HepG2 (cell line): ENCODE results near the gene REEP6. TPM values are rescaled to one million over a fixed set of nuclear protein-coding genes. Genes with fewer than 3 reads are reported as not detected.
A peak's percentile ranks its signal among the peaks of the same experiment; 100 is the strongest.

Experiments used
- BHLHE40 ChIP-seq: IDR thresholded peaks from 2 replicates; pipeline ENCODE4 v1.6.1; 2011; ENCODE audit warnings: low read length, improper control_type of control experiment
- CEBPG ChIP-seq: IDR thresholded peaks from 2 replicates; pipeline ENCODE4 v1.6.1; 2016
- GFI1 ChIP-seq: sonication (generic); formaldehyde crosslinking; IDR thresholded peaks from 2 replicates; pipeline ENCODE4 v1.5.0; 2020; ENCODE audit warnings: missing genetic modification reagents, mild to moderate bottlenecking, borderline replicate concordance
- GMEB1 ChIP-seq: sonication (generic); formaldehyde crosslinking; IDR thresholded peaks from 2 replicates; pipeline ENCODE4 v1.5.1; 2020; ENCODE audit warnings: missing genetic modification reagents, mild to moderate bottlenecking, borderline replicate concordance
- HNRNPH1 ChIP-seq: fragments of 200-400 bp; formaldehyde crosslinking; optimal IDR thresholded peaks from 2 replicates; pipeline ENCODE3; 2017; ENCODE audit warnings: mild to moderate bottlenecking, low read depth, low read length
- KLF9 ChIP-seq: IDR thresholded peaks from 2 replicates; pipeline ENCODE4 v1.6.1; 2016; ENCODE audit warnings: low read depth
- MEF2D ChIP-seq: sonication (generic); formaldehyde crosslinking; IDR thresholded peaks from 2 replicates; pipeline ENCODE4 v1.5.1; 2020; ENCODE audit warnings: mild to moderate bottlenecking, missing genetic modification reagents
- MXD1 ChIP-seq: sonication (generic); formaldehyde crosslinking; IDR thresholded peaks from 2 replicates; pipeline ENCODE4 v1.4.0; 2020; ENCODE audit warnings: mild to moderate bottlenecking, missing genetic modification reagents
- NR3C1 ChIP-seq: sonication (generic); formaldehyde crosslinking; IDR thresholded peaks from 2 replicates; pipeline ENCODE4 v1.4.0; 2020; ENCODE audit warnings: missing genetic modification reagents
- PAX8 ChIP-seq: sonication (generic); formaldehyde crosslinking; IDR thresholded peaks from 2 replicates; pipeline ENCODE4 v1.8.0; 2022; ENCODE audit warnings: mild to moderate bottlenecking, missing genetic modification reagents, borderline replicate concordance
- RXRA ChIP-seq: sonication (generic); formaldehyde crosslinking; IDR thresholded peaks from 2 replicates; pipeline ENCODE4 v1.5.1; 2020; ENCODE audit warnings: missing genetic modification reagents
- SMAD3 ChIP-seq: sonication (generic); formaldehyde crosslinking; IDR thresholded peaks from 2 replicates; pipeline ENCODE4 v1.4.0; 2020; ENCODE audit warnings: missing genetic modification reagents
- SP1 ChIP-seq, 2 experiments: fragments of 450-650 bp in 1 of 2; sonication (generic) in 1 of 2; formaldehyde crosslinking in 1 of 2; IDR thresholded peaks; 2 replicates each; pipeline versions ENCODE4 v1.4.0 to v1.6.1; 2016 to 2020; ENCODE audit warnings: missing genetic modification reagents in 1 of 2
- TFDP2 ChIP-seq: sonication (generic); formaldehyde crosslinking; IDR thresholded peaks from 2 replicates; pipeline ENCODE4 v1.4.0; 2020; ENCODE audit warnings: missing genetic modification reagents
- TRAFD1 ChIP-seq: sonication (generic); formaldehyde crosslinking; IDR thresholded peaks from 2 replicates; pipeline ENCODE4 v1.5.1; 2020; ENCODE audit warnings: missing genetic modification reagents, mild to moderate bottlenecking, borderline replicate concordance
- U2AF2 ChIP-seq: fragments of 200-400 bp; formaldehyde crosslinking; IDR thresholded peaks from 2 replicates; pipeline ENCODE4 v1.6.1; 2017; ENCODE audit warnings: low read depth, mild to moderate bottlenecking, low read length
- ZFP91 ChIP-seq: sonication (generic); formaldehyde crosslinking; IDR thresholded peaks from 2 replicates; pipeline ENCODE4 v1.9.0; 2022; ENCODE audit warnings: missing genetic modification reagents, mild to moderate bottlenecking, borderline replicate concordance
- ZNF503 ChIP-seq: sonication (generic); formaldehyde crosslinking; IDR thresholded peaks from 2 replicates; pipeline ENCODE4 v1.4.0; 2020; ENCODE audit warnings: missing genetic modification reagents
- ZNF616 ChIP-seq: sonication (generic); formaldehyde crosslinking; IDR thresholded peaks from 2 replicates; pipeline ENCODE4 v1.5.0; 2020; ENCODE audit warnings: low read depth, mild to moderate bottlenecking, missing genetic modification reagents
- polyA plus RNA-seq, 8 experiments: library from polyadenylated mRNA; depleted of rRNA in 3 of 8; stranded (reverse) in 7 of 8; unstranded in 1 of 8; fragments of >200 nt; fragmentation: Illumina TruSeq in 4 of 8; extraction: Trizol in 4 of 8; gene quantifications; 2 replicates each; pipeline versions ENCODE4 v1.2.1 to v1.2.3, GENCODE V29; 2011 to 2016; ENCODE audit warnings: low read depth in 4 of 8, missing spikeins in 1 of 8, mixed read lengths in 1 of 8; ENCODE audit not compliant: insufficient read depth in 1 of 8
- total RNA-seq, 5 experiments: library from RNA; depleted of rRNA; stranded (reverse); fragments of >200 nt; fragmentation: Illumina TruSeq; extraction: Trizol; gene quantifications; 2 replicates each; pipeline ENCODE4 v1.2.3, GENCODE V29; 2016; ENCODE audit warnings: low read depth in 1 of 5

Gene REEP6
- total and polyA plus RNA-seq, 2 of the 13 experiments (the other 11 are each of a cell fraction or from before 2014, with no cell fraction given) = 10.0 to 28.8 TPM

- TF ChIP-seq GMEB1 (CRISPR knock-in tag) (peak; percentile 31; the same call in 1 of the 2 replicates), SP1 (IDR thresholded peaks at IDR 0.05) (peak; percentile 89), SP1 (CRISPR knock-in tag; IDR thresholded peaks at IDR 0.05) (peak; percentile 64), BHLHE40 (peak; percentile 42; the same call in 1 of the 2 replicates), ZNF616 (CRISPR knock-in tag) (no peak), MXD1 (peak; percentile 19; the same call in 1 of the 2 replicates), PAX8 (CRISPR knock-in tag) (no peak), ZNF503 (peak; percentile 62; the same call in 1 of the 2 replicates), NR3C1 (CRISPR knock-in tag) (no peak), CEBPG (CRISPR knock-in tag) (peak; percentile 83), TFDP2 (CRISPR knock-in tag) (peak; percentile 76), U2AF2 (peak; percentile 93), MEF2D (CRISPR knock-in tag) (peak; percentile 21; the same call in 1 of the 2 replicates), GFI1 (peak; percentile 13; the same call in 1 of the 2 replicates), SMAD3 (peak; percentile 45; the same call in 1 of the 2 replicates), HNRNPH1 (no peak), RXRA (CRISPR knock-in tag) (peak; percentile 73; the same call in 1 of the 2 replicates), KLF9 (CRISPR knock-in tag) (no peak), TRAFD1 (CRISPR knock-in tag) (peak; percentile 23; the same call in 1 of the 2 replicates), ZFP91 (CRISPR knock-in tag) (peak; percentile 62; the same call in 1 of the 2 replicates)
These were observed 469 bp upstream of the REEP6 start, which contains the start of gene PCSK4 (continued) for GRCh38 chr19:1490311-1491113.
